Measurements from ENCODE around the gene SLC16A7.
"Not testable (repeated sequence)": the region's sequence is repeated elsewhere in the genome, so short reads cannot be mapped to it uniquely, and the experiment has no call there.

SLC16A7 gene

DNA sequence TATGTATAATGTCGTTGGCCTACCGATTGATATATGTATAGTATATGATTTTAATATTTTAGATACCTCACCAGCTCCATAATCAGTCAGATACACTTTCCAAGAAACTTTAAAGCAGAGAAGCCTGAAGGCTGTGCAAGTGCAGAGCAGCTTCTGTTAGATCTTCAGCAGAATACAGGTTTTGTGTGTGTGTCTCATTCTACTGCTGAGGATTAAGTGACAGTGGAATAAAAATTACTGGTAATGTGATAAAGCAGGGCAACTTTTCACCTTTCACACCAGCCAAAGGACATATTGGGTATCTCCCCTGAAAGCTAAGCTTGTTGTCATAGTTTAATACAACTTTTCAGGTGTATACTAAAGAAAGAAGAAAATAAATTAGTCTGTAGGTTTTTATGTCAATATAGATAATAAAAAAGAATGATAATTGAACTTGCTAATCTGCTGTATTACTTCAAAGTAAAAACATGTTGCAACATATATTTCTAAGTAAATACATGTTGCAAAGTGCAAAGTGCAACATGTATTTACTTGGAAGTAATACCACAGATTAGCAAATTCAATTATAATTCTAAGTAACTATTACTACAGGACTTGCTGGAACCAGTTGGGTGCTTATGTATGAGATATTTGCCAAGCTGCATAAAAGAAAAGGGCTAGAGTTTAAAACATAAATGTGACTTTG, 128.3 kb downstream of the SLC16A7 start:
- in situ Hi-C loops (cut with HindIII; ENCODE audit: low sequenced_read_pairs), result loop anchor here (5.0 kb wide), 1 partner anchor 77 kb away; no protein-coding TSS in a partner anchor

DNA sequence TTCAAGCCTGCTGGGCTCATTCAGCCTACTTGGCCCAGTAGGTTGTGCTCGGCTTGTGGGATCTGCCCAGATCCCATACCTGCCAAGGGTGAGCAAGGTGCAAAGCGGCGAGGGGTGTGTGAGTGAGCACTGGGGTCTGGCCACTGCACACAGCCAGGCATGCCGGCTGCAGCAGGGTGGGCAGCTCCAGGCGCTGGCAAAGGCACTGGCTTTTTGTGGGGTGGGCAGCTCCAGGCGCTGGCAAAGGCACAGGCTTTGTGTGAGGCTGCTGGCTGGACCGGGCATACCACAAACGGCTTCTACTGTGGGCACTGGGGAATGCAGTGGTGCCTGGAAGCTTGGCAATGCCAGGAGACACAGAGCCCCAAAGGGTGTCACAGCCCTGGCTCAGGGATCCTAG, 137.4 kb downstream of the SLC16A7 start:
- in situ Hi-C loops (cut with HindIII; ENCODE audit: low sequenced_read_pairs), result no loop called here

- in situ Hi-C loops (cut with HindIII; ENCODE audit: low sequenced_read_pairs), result no loop called here
Observed at GRCh38 chr12:59734371-59734770, 138.5 kb downstream of the SLC16A7 start.

DNA sequence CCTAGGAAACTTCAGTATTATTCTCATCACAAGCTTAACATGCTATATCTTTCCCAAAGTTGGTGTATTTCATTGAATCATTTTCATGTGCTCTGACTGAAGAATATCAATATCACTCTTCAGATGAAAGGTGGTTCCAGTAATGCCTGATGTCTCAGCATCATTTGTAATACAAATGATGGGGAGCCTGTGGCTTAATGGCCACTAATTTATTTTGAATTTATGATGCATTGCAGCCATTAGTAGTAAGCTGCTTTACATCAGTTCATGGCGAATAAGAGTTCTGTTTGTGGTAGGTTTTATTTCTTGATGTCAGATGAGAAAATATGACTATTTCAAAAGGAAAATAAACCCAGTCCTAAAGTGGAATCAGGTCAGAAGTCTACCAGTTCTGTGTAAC, 139.4 kb downstream of the SLC16A7 start:
- in situ Hi-C loops (cut with HindIII; ENCODE audit: low sequenced_read_pairs), result no loop called here

DNA sequence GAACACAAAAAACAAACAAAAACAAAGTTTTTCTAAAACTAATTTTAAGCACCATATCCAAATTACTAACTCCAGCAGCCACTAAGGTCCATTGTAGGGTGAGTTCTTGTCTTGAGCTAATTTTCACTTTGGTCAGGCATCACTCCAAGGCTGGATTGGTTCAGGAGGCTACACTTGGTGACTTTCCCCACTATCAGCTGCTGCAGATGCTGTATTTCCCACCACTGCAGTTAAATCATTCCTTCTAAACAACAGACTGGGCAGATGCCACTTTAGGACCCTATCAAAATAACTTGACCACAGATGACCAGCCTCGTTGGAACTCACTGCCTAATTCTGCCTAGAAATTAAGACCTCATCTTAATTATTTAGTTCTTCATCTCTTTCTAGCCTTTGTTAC, 140.5 kb downstream of the SLC16A7 start:
- in situ Hi-C loops (cut with HindIII; ENCODE audit: low sequenced_read_pairs), result no loop called here

DNA sequence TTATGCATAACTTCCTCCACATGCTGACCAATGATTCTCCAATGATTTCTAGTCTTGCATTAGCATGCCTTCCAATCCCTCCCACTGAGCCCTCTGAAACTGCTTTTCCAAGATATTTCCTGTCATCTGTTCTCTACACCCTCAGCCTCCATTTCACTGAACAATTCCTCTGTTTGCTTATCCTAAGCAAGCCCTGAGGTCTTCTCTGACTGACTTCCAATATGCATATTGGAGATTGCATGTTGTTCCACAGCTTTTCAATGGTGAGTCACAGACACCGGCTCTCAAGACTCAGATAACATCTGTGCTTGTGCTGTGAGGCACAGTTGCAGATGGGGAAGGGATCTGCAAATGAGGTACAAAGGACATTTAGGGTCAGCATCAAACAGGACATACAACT, 141.0 kb downstream of the SLC16A7 start:
- in situ Hi-C loops (cut with HindIII; ENCODE audit: low sequenced_read_pairs), result no loop called here

- in situ Hi-C loops (cut with HindIII; ENCODE audit: low sequenced_read_pairs), result no loop called here
Observed at GRCh38 chr12:59737725-59738463, 142.1 kb downstream of the SLC16A7 start.

- in situ Hi-C loops (cut with HindIII; ENCODE audit: low sequenced_read_pairs), result no loop called here
Observed at GRCh38 chr12:59742841-59743240, 147.0 kb downstream of the SLC16A7 start.

GRCh38 chr12:59744564-59744963, 148.7 kb downstream of the SLC16A7 start:
- in situ Hi-C loops (cut with HindIII; ENCODE audit: low sequenced_read_pairs), result no loop called here

GRCh38 chr12:59751091-59751490, 155.3 kb downstream of the SLC16A7 start:
- in situ Hi-C loops (cut with HindIII; ENCODE audit: low sequenced_read_pairs), result not testable (repeated sequence)

- in situ Hi-C loops (cut with HindIII; ENCODE audit: low sequenced_read_pairs), result no loop called here
Observed at GRCh38 chr12:59761542-59761941, 165.7 kb downstream of the SLC16A7 start.

GRCh38 chr12:59763835-59764234, 168.0 kb downstream of the SLC16A7 start:
- in situ Hi-C loops (cut with HindIII; ENCODE audit: low sequenced_read_pairs), result no loop called here

DNA sequence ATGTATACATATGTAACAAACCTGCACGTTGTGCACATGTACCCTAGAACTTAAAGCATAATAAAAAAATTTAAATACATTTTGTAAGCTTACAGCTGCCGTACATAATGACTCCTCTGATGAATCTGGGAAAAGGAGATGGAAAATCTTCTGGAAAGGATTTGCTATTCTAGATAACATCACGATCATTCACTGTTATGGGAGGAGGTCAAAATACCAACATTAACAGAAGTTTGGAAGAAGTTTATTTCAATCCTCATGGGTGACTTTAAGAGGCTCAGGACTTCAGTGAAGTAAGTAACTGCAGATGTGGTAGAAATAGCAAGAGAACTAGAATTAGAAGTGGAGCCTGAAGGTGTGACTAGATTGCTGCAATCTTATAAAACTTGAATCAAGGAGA, 172.2 kb downstream of the SLC16A7 start:
- in situ Hi-C loops (cut with HindIII; ENCODE audit: low sequenced_read_pairs), result no loop called here

DNA sequence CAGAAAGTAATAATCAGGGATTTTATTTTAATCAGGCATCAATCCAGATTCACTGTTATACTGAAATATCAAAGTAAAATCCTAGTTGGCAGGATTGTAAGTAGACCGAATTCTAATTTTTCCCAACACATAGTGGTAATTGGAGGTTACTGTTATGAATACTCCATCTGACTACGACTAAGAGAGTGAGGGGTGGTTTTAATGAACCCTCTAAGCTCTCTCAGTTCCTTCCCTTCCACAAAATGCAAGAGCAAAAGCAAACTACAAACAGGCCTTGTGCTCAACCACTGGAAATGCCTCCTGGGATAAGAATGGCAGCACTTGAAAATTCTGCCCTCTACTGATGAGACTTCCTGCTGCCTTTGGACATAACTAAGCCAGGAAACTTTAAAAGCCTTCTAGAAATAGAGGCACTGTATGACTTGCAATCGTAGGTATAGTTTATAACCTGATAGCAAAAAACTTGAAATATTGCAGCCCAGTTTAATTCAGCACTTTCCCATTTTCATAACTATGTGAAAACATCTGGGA, 184.8 kb downstream of the SLC16A7 start:
- in situ Hi-C loops (cut with HindIII; ENCODE audit: low sequenced_read_pairs), result no loop called here

DNA sequence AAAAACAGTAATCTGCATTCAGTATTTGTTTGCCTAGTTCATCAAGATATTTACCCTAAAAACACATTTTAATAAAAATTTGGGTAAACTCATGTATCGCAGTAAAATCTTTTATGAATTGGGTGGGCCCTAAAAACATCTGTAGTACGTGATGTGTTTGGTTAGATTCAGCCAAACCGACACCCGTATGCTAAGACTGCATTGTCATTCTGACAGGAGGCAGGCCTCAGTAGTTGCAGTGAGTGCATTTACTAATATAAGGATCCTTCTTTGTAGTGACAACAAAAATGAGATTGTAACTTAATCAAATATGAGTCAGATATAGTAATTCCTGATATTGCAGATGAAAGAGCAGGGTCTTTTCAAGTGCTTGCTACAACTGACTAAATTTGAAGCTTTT, 191.8 kb downstream of the SLC16A7 start:
- in situ Hi-C loops (cut with HindIII; ENCODE audit: low sequenced_read_pairs), result no loop called here

- in situ Hi-C loops (cut with HindIII; ENCODE audit: low sequenced_read_pairs), result no loop called here
Observed at GRCh38 chr12:59792647-59793046, 196.8 kb downstream of the SLC16A7 start.

GRCh38 chr12:59803735-59804134, 207.9 kb downstream of the SLC16A7 start:
- in situ Hi-C loops (cut with HindIII; ENCODE audit: low sequenced_read_pairs), result no loop called here

DNA sequence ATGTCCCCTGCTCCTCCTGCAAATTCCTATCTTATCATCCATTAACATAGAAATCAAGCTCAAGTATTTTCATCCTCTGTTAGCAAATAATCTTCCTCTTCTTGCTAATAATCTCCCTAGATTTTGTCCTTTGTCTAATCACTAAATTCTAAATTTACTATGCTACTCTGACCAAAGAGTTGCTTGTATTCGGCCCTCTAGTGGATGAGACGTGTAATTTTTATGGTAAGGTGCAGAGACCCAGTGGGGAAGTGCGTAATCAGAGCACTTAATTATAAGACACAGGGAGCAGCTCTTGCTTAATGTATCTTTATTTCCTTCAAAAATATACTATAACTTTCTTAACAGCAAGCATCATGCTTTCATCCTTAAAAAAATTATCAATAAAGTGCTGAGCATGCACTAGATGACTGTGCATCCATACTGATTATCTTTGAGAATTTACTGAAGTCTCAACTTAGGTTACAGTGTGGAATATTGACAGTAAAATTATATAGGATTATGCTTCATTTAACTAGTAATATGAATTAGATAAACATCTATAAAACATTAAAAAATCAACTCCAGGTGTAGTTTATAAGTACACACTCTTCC, 212.6 kb downstream of the SLC16A7 start:
- in situ Hi-C loops (cut with HindIII; ENCODE audit: low sequenced_read_pairs), result no loop called here

GRCh38 chr12:59811991-59812390, 216.2 kb downstream of the SLC16A7 start:
- in situ Hi-C loops (cut with HindIII; ENCODE audit: low sequenced_read_pairs), result no loop called here

DNA sequence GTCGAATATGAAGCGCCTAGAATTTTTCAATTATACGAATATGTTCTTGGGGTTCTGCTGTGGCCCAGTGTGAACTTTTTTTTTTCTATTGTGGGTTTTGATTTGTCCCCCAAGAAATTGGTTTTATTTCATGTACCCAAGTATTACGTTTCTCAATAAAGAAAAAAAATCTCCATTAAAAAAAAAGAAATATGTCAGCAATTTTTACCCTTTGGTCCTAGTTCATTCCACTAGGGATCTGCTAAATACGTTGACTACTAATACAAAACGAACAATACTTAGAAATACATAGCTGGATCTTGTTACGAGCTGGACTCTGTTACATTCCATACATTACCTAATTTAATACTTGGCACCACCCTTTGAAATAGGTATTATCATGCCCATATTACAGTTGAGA, 216.9 kb downstream of the SLC16A7 start:
- in situ Hi-C loops (cut with HindIII; ENCODE audit: low sequenced_read_pairs), result no loop called here

DNA sequence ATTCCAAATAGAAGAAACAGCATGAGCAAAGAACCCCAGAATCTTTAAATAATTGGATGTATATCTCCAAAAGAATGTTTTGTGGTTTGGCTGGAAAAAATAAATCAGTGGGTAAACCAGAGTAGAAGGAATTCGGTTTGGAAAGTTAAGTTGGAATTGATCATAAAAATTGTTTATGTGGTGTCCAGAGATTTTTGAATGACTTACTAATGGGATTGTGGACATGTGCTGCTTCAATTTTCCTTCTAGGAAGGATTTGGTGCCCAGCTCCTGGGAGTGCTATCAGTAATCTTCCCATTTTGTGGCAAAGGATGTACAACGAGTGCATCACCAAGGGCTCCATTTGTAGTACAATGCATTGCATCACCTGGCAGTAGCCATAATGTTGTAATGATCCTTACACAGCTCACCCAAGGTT, 224.8 kb downstream of the SLC16A7 start:
- in situ Hi-C loops (cut with HindIII; ENCODE audit: low sequenced_read_pairs), result no loop called here

DNA sequence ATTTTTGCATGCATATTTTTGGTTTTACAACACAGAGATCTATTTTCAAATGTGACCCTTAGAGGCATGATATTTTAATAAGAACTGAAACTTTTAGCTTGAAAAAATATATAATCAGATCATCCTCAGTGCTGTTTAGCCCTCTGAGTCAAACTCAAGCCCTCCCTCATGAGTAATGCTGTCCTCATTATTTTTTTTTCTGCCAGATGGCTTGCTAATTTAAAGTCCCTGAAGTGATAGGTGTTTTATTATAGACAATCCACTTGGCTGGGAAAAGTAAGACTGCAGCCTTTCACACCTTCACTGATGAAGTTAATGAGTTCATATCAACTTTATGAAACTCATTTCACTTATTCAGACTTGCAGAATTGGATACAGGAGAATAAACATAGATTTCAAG, 227.7 kb downstream of the SLC16A7 start:
- in situ Hi-C loops (cut with HindIII; ENCODE audit: low sequenced_read_pairs), result no loop called here
